K562 (cell line): ENCODE data around the gene ESD. TPM values are rescaled to one million over a fixed set of nuclear protein-coding genes. Genes with fewer than 3 reads are reported as not detected.

Experiments
- ATAC-seq: fragments of 200-7000 bp; cut with Tn5 transposase; 3 replicates; pipeline ENCODE4 v1.9.1; 2020; ENCODE audit warnings: moderate library complexity
- BruUV-seq: library from RNA; stranded (reverse); fragments of 400-500 nt; replicated peaks from 2 replicates; lab custom pipeline; 2021; lab: Mats Ljungman, UMichigan
- CTCF ChIA-PET: fragments of 300-600 bp; formaldehyde crosslinking; extraction: SDS; loops from one replicate; lab custom pipeline; 2021; ENCODE audit warnings: low intra/inter-chr PET ratio; lab: Yijun Ruan, JAX
- POLR2A ChIA-PET: fragments of 300-600, 350-650 bp; sonication (Branson Sonifier 250); formaldehyde crosslinking; extraction: SDS; loops from one replicate; lab custom pipeline; 2021; ENCODE audit warnings: antibody characterized with exemption, inconsistent platforms; lab: Yijun Ruan, JAX
- DNase-seq, 4 experiments: peaks; one replicate each; pipeline versions ENCODE4 v3.0.0 to v3.0.0-alpha.2; 2011 to 2018; ENCODE audit warnings: low spot score in 3 of 4, mixed read lengths in 3 of 4; ENCODE audit errors: extremely low read depth in 1 of 4
- FAIRE-seq: peaks from 2 replicates; lab custom pipeline; 2011; peaks lifted over from hg19 to GRCh38; lab: Jason Lieb, UNC
- H2AFZ ChIP-seq: 2 replicates; pipeline ENCODE4 v1.6.0; 2011; ENCODE audit warnings: low read depth, low read length, control low read depth, inconsistent platforms
- H3K27ac ChIP-seq: fragments of 200-600 bp; 3 replicates; pipeline ENCODE4 v1.8.0; 2011; ENCODE audit warnings: low read depth, mild to moderate bottlenecking, control low read depth, inconsistent platforms, low read length, moderate library complexity, mixed read lengths; ENCODE audit errors: extremely low read depth
- H3K27me3 ChIP-seq, 2 experiments: fragments of 300-600 bp in 1 of 2; 2 replicates in 1 of 2; 3 replicates in 1 of 2; pipeline versions ENCODE4 v1.6.0 to v1.8.0; 2011; ENCODE audit warnings: inconsistent platforms in 2 of 2, low read length in 2 of 2, mild to moderate bottlenecking in 1 of 2, mixed read lengths in 1 of 2, moderate library complexity in 1 of 2; ENCODE audit not compliant: control insufficient read depth in 2 of 2, insufficient read depth in 2 of 2
- H3K36me3 ChIP-seq: fragments of 300-600 bp; 3 replicates; pipeline ENCODE4 v1.8.0; 2011; ENCODE audit warnings: mild to moderate bottlenecking, low read length, inconsistent platforms; ENCODE audit not compliant: control insufficient read depth, insufficient read depth
- H3K4me1 ChIP-seq, 2 experiments: fragments of 200-600 bp in 1 of 2; replicated peaks in 1 of 2; 2 replicates in 1 of 2; 3 replicates in 1 of 2; pipeline versions ENCODE4 v1.5.1 to v1.8.0; 2011; ENCODE audit warnings: inconsistent platforms in 2 of 2, low read length in 2 of 2, mild to moderate bottlenecking in 1 of 2, mixed read lengths in 1 of 2, moderate library complexity in 1 of 2; ENCODE audit not compliant: control insufficient read depth in 2 of 2, insufficient read depth in 2 of 2
- H3K4me2 ChIP-seq: 2 replicates; pipeline ENCODE4 v1.6.1; 2011; ENCODE audit warnings: low read length, control low read depth, inconsistent platforms, mixed read lengths; ENCODE audit not compliant: insufficient read depth
- H3K4me3 ChIP-seq: fragments of 200-600 bp; sonication (generic), shearing (Covaris generic); 2 replicates; pipeline ENCODE4 v1.5.1; 2016; ENCODE audit warnings: control low read depth, inconsistent platforms
- H3K79me2 ChIP-seq: fragments of 200-600 bp; 3 replicates; pipeline ENCODE4 v1.8.0; 2011; ENCODE audit warnings: low read length, inconsistent platforms; ENCODE audit not compliant: control insufficient read depth, insufficient read depth
- H3K9ac ChIP-seq, 2 experiments: 2 replicates each; pipeline versions ENCODE4 v1.6.0 to v1.6.1; 2011; ENCODE audit warnings: low read depth in 2 of 2, low read length in 2 of 2, control low read depth in 1 of 2, inconsistent platforms in 1 of 2, mild to moderate bottlenecking in 1 of 2, mixed read lengths in 1 of 2; ENCODE audit not compliant: insufficient read depth in 1 of 2
- H3K9me1 ChIP-seq: one replicate; pipeline ENCODE4 v1.6.0; 2011; ENCODE audit warnings: inconsistent platforms, mild to moderate bottlenecking, low read length, moderate library complexity; ENCODE audit not compliant: control insufficient read depth, insufficient read depth
- H3K9me3 ChIP-seq: replicated peaks from 2 replicates; pipeline ENCODE4 v1.5.1; 2011; ENCODE audit warnings: low read depth, low read length, inconsistent platforms; ENCODE audit not compliant: control insufficient read depth, insufficient read depth
- H4K20me1 ChIP-seq: replicated peaks from 2 replicates; pipeline ENCODE4 v1.6.1; 2011; ENCODE audit warnings: low read length, inconsistent platforms, mixed read lengths; ENCODE audit not compliant: control insufficient read depth, insufficient read depth
- CCAR2 ChIP-seq: fragments of 200-400 bp; formaldehyde crosslinking; IDR thresholded peaks from 2 replicates; pipeline ENCODE4 v1.6.1; 2017; ENCODE audit warnings: mild to moderate bottlenecking, low read depth, low read length
- CLOCK ChIP-seq: fragments of 250-450 bp; sonication (Bioruptor Pico); IDR thresholded peaks from 2 replicates; pipeline ENCODE4 v1.4.0; 2020; ENCODE audit warnings: mild to moderate bottlenecking, moderate library complexity, borderline replicate concordance
- SIN3A ChIP-seq, 2 experiments: fragments of 150-350 bp in 1 of 2; IDR thresholded peaks; 2 replicates each; pipeline ENCODE4 v1.6.1; 2011 to 2016; ENCODE audit warnings: borderline replicate concordance in 2 of 2, low read depth in 2 of 2, low read length in 2 of 2, mild to moderate bottlenecking in 2 of 2, moderate library complexity in 2 of 2; ENCODE audit not compliant: control insufficient read depth in 1 of 2
- SMARCC2 ChIP-seq: fragments of 450-650 bp; IDR thresholded peaks from 2 replicates; pipeline ENCODE4 v1.6.1; 2017; ENCODE audit warnings: antibody characterized with exemption, moderate library complexity, mild to moderate bottlenecking, low read depth
- WHSC1 ChIP-seq: IDR thresholded peaks from one replicate; pipeline ENCODE4 v1.6.1; 2012; ENCODE audit warnings: low read length, control low read depth, inconsistent platforms
- ZNF23 ChIP-seq: fragments of 250-450 bp; sonication (Bioruptor Pico); IDR thresholded peaks from 2 replicates; pipeline ENCODE4 v1.4.0; 2020; ENCODE audit warnings: mild to moderate bottlenecking
- WGBS: fragments of 100-300 bp; shearing (Covaris generic); methylation state at CpG from one replicate; pipeline ENCODE4 v1.1.6; 2016; ENCODE audit warnings: low coverage, mixed read lengths; ENCODE audit not compliant: insufficient coverage; ENCODE audit errors: missing lambda C conversion rate; 5-methylcytosine and 5-hydroxymethylcytosine counted together
- in situ Hi-C: fragments of 300-500 bp; cut with MboI; formaldehyde crosslinking; loops from 4 replicates; pipeline ENCODE4 v1.15.0; 2018; ENCODE audit warnings: inconsistent platforms, mixed read lengths
- intact Hi-C: fragments of 100-400 bp; cut with micrococcal nuclease; formaldehyde crosslinking; loops from 2 replicates; pipeline ENCODE4 v1.14.2; 2022
- polyA plus RNA-seq, 8 experiments: library from polyadenylated mRNA; depleted of rRNA in 4 of 8; stranded (reverse) in 5 of 8; unstranded in 3 of 8; fragments of >200 nt; fragmentation: Nextera tagmentation in 2 of 8; fragmentation: Illumina TruSeq in 1 of 8; extraction: Ambion mirVana in 2 of 8; extraction: Trizol in 1 of 8; gene quantifications; 2 replicates each; pipeline versions ENCODE4 v1.2.1 to v1.2.3, GENCODE V29; 2011 to 2014; ENCODE audit warnings: inconsistent platforms in 1 of 8, missing spikeins in 1 of 8
- total RNA-seq, 7 experiments: library from RNA; depleted of rRNA in 6 of 7; stranded (reverse); fragments of >200 nt in 6 of 7; fragmentation: Illumina TruSeq in 2 of 7; extraction: Trizol in 2 of 7; gene quantifications; 2 replicates each; pipeline versions ENCODE4 v1.2.1 to v1.2.3, GENCODE V29; 2011 to 2021; ENCODE audit warnings: low replicate concordance in 1 of 7

Gene ESD
- total and polyA plus RNA-seq, 9 of the 15 experiments (the other 6 are each of a cell fraction or from before 2014, with no cell fraction given) = 88.9 to 402 (median 232) TPM

- intact Hi-C loops (no loop called here), in situ Hi-C loops (no loop called here)
- peaks cover 12% of the 10 kb centered on the region; the same call in 2 of the 3 replicates for H3K36me3 ChIP-seq
- BruUV-seq = no TSS peak
- H3K9ac ChIP-seq = no peak overlapping the region
- H3K9me3 ChIP-seq = no peaks in the 10 kb centered on the region
- ChIA-PET CTCF (no interaction called here), POLR2A (no interaction called here)
- H3K4me2 ChIP-seq = no peak overlapping the region
- 85% methylated on average over 4 of the region's 4 CpGs for WGBS
- no peaks in the 10 kb centered on the region for H3K4me1 ChIP-seq
- H2AFZ ChIP-seq = no peak overlapping the region
- FAIRE-seq (no peak), DNase-seq (no peak), ATAC-seq (no peak)
- no peak overlapping the region for H3K4me3 ChIP-seq
- no peaks in the 10 kb centered on the region for H4K20me1 ChIP-seq
- H3K9me1 ChIP-seq = no peaks in the 10 kb centered on the region
- H3K27ac ChIP-seq = no peak overlapping the region
- H3K27me3 ChIP-seq = no peaks in the 10 kb centered on the region
- TF ChIP-seq WHSC1 = no peak
- no peak for TF ChIP-seq SIN3A (IDR thresholded peaks at IDR 0.05; ENCODE audit: borderline replicate concordance in 2 of 2, control insufficient read depth in 1 of 2, low read depth in 2 of 2, low read length in 2 of 2)
- TF ChIP-seq CCAR2 = no peak
- no peak for TF ChIP-seq SMARCC2
- no peak for TF ChIP-seq CLOCK (CRISPR knock-in tag)
- no peak for TF ChIP-seq ZNF23
- H3K79me2 ChIP-seq = no peaks in the 10 kb centered on the region
Observed at GRCh38 chr13:46739447-46740098, 57.4 kb downstream of the ESD start.
